ENCODE results near the gene BCAS3.

DNA sequence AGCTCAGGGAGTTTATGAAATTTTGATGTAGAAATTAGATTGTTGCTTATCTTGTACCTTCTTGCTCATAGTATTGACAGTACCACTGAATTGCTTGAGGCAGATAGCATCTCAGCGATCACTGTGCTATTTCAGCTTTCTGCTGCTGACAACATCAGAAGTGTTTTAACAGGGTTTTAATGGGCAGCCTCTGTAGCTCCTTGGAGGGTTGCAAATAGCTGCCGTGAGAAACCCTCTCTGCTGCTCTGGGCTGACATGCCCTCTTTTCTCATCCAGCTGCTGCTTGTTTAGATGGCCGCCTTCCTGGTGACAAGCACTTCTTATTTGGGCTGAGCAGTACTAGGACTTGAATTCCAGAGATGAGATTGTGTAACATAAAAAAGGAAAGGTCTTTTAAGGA is 541.8 kb downstream of the BCAS3 start:
- TF ChIP-seq, protein P1, sequence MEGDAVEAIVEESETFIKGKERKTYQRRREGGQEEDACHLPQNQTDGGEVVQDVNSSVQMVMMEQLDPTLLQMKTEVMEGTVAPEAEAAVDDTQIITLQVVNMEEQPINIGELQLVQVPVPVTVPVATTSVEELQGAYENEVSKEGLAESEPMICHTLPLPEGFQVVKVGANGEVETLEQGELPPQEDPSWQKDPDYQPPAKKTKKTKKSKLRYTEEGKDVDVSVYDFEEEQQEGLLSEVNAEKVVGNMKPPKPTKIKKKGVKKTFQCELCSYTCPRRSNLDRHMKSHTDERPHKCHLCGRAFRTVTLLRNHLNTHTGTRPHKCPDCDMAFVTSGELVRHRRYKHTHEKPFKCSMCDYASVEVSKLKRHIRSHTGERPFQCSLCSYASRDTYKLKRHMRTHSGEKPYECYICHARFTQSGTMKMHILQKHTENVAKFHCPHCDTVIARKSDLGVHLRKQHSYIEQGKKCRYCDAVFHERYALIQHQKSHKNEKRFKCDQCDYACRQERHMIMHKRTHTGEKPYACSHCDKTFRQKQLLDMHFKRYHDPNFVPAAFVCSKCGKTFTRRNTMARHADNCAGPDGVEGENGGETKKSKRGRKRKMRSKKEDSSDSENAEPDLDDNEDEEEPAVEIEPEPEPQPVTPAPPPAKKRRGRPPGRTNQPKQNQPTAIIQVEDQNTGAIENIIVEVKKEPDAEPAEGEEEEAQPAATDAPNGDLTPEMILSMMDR (IDR thresholded peaks at IDR 0.05; ENCODE audit: poor library complexity, severe bottlenecking), result no peak
- TF ChIP-seq POLR2AphosphoS5 (IDR thresholded peaks at IDR 0.05), result peak; percentile 20
- TF ChIP-seq TAF1 (IDR thresholded peaks at IDR 0.05; ENCODE audit: low read depth), result no peak
- no peak for TF ChIP-seq EZH2 (IDR thresholded peaks at IDR 0.05; ENCODE audit: borderline replicate concordance, insufficient read depth, low read length, poor library complexity, severe bottlenecking)
